ENCODE results near the gene PRKCE.

PRKCE gene

DNA sequence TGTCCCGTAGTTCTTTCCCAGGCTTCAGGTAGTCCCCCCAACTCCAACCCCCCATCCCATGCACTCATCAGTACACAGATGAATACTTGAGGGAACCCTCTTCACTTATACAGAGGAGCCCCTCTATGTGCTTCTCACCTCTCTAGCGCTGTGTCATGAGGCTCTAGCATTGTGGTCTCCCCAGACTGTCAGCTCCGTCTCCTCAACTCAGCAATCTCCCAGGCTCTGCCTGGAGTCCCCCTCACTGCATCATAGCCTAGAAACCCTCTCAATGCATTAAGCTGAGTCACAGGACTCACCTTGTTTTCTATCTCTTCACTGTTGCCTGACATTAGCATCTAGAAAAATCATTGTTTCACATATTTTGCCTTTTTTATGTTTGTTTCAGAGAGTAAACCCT lies 20.2 kb upstream of the PRKCE start:
- DNase-seq: no peak

- DNase-seq: no peak
Measured at GRCh38 chr2:45631955-45632354, 19.5 kb upstream of the PRKCE start.

DNA sequence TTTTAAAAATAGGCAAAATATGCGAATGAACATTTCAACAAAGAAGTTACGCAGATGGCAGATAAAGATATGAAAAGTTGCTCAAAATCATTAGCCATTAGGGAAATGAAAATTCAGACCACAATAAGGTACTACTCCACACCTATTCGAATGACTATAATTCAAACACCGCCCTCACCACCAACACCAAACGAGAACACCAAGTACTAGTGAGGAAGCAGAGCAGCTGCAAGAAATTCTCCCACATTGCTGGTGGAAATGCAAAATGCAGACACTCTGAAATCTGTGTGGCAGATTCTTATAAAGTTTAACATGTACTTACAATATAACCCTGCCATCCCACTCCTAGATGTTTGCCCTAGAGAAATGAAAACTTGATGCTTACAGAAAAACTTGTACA lies 17.3 kb upstream of the PRKCE start:
- DNase-seq: no peak

DNA sequence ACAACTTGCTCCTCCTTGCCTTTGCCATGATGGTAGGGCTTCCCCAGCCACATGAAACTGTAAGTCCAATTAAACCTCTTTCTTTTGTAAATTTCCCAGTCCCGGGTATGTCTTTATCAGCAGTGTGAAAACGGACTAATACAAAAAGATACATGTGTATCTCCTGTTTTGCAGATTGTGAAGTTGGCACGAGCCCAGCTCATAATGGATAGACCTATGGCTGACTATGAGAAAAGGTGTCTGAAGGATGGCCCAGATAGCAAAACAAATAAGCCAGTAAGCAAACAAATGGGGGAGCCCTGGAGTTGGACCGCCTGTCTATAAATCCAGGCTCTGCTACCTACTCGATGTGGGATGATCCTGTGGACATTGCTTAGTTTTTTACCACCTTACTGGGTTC lies 15.5 kb upstream of the PRKCE start:
- DNase-seq: no peak

DNA sequence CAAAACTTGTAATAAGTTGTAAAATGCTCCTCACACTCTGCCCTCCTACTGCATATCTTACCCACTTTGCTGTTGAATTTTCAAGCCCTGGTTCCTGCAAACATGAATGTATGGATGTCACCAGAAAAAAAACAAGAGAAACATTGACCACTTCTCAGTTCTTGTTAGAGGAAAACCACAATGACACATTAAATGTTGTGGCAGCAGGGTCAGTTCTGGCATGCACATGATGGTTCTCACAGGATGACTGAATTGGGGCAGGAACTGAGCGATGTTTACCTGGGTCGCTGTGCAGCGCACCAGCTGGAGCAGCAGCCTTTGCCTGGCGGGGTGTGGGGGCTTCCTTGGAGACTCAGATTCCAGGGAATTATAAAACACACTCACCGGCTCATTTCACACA lies 14.0 kb upstream of the PRKCE start:
- DNase-seq: no peak

GRCh38 chr2:45640576-45640975 lies 10.9 kb upstream of the PRKCE start:
- no peak for DNase-seq

- DNase-seq: no peak
Measured at GRCh38 chr2:45643095-45643494, 8.4 kb upstream of the PRKCE start.

DNA sequence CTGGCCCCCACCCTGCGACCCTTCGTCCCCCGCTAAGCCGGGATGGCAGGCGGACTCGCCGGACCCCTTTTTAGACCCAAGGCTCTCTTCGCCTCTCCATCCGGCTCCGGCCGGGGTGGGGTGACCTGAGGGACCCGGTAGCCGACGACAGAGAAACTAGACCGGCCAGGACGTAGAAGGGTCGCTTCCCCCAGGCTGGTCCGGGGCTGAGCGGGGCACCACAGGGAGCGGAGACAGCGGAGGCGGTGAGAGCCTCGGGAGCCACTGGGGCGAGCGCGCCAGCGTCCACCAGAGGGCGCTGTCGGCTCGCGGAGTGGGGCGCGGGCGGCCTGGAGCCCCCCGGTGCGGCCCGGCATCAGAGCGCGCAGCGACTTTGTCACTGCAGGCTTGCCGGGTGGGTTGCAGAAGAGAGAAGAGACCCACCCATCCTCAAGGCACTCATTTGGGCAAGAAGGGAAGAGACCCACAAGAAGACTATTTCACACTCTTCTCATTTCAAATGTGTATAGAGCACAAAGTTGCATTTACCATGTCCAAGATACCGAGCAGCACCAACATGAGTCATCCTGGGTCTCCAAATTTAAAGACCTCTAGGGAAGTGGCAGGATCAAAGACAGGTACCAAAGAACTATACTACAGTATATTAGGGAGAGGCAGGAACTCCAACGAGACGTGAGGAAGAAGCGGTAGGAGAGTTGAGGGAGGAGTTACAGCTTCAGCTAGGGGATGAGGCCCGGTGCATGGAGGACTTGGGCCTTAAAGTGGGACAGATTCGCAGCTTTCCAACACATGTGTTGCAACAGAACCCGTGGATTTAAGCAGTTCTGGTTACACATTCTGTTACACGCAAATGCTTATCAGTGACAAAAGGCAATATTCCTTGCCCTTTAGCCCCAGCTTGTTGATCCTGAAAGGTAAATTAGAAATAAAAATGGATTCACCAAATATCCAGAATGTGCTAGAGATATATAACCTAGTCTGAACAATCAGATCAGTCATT lies 7.6 kb upstream of the PRKCE start:
- peak in 50 of 58 donors; percentile 9 to 61 (median 35) for DNase-seq

- no peak for DNase-seq
Measured at GRCh38 chr2:45646289-45646688, 5.2 kb upstream of the PRKCE start.

DNA sequence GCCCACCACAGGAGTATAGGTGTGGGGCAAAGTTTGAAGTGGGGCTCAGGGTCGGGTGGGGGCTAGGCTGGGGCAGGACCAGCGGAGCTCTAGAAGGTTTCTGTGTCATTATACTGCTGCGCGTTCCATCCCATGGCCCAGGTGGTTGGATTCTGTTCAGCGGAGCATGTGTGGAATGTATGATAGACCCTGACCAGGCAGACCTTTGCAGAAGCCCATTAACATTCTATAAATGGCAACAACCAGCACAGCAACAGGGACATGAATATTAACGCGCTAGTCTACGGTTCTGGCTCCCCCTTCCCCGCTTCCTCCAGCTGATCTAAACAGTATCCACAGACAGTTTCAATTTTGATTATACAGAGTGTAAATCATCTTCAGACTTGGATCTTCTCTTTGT lies 4.1 kb upstream of the PRKCE start:
- DNase-seq: no peak

GRCh38 chr2:45647986-45648520 lies 3.4 kb upstream of the PRKCE start:
- no peak for DNase-seq

DNA sequence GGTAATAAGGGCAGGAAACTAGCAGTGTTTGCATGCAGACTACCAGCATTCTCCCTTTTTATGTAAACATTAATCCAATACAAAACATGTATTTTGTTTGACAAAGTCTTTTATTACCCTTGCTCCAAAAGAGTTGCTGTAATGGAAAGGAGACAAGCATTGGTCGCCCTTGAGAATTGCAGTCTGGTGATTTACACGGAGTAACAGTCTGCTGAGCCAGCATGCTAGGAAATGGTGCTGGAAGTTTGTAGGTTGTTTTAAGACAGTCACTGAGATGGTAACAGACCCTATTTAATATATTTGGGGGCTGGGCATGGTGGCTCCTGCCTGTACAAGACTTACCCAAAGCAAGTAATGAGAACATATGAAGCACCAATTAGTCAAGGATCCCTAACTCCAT lies 2.8 kb upstream of the PRKCE start:
- DNase-seq: no peak

GRCh38 chr2:45649462-45649857 lies 2.0 kb upstream of the PRKCE start:
- peak in 2 of 58 donors; percentile 18 to 22 for DNase-seq

DNA sequence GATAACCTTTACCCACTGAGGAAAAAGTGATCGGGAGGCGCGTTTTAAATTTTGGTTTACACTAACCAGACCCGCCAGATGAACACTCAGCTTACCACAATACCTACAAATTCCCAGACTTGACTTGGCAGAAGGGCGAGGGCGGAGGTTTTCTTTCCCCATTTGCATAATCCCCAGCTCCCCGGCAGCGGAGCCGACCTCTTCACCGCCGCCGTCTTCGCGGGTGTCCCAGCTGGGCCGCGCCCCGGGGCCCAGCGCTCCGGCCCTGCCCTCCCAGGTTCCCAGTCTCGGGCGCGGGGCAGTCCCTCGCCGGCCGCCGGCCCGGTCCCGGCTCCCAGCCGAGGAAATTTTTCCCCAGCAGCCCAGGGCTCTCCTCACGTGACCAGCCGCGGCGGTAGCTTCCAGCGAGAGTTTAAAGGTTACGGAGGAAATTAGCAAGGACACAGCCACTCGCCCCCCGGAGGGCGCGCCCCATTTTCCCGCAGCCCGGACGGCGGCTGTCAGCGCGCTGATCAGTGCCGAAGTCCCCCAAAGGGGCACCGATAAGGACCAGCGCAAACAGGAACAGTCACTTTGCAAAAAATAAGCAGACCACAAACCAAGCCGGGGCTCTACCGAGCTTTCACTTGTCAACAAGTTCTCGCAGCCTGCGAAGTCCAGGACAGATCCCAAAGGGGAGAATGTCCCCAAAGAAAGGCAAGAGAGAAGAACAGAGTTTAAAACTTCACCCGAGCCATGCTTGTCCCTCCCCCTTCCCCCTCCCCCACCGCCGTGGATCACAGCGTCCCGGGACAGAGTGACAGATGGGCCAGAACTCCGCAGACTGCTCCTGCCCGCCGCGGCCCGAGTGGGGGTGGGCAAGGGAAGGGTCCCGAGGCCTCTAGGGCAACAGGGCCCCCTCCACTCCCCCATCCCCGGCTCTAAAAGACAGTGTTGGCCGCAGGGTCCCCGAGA lies 1.3 kb upstream of the PRKCE start:
- DNase-seq: peak in 50 of 58 donors; percentile 14 to 76 (median 56)

- peak; percentile 54 to 95 (median 89) for DNase-seq
Measured at GRCh38 chr2:45650851-45651414, 542 bp upstream of the PRKCE start.

DNA sequence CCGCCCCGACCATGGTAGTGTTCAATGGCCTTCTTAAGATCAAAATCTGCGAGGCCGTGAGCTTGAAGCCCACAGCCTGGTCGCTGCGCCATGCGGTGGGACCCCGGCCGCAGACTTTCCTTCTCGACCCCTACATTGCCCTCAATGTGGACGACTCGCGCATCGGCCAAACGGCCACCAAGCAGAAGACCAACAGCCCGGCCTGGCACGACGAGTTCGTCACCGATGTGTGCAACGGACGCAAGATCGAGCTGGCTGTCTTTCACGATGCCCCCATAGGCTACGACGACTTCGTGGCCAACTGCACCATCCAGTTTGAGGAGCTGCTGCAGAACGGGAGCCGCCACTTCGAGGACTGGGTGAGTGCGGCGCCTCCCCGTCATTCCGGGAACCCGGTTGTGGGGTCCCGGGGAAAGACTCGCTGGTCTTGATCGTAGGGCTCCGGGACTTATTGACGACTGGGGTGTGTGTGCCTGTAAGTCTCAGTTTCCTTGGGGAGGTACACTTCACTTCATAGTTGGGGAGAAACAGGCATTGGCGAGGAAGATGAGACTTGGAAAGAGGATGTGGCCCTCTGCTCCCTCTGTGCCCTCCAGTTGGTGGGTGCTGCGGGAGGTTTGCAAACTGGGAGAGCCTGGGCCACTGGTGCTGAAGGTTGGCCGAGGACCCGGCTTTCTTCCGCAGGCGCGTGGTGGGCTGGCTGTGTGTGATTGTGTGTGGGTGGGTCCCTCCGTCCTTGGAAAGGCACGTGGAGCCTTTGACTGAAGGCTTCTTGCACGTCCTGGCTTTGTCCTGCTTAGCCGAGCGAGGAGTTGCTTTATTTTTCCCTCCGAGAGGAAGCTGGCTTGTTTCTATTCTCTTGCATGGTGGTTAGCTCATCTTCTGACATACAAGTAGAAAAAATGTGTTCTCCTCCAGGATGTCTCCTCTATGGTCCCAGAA lies 886 bp downstream of the PRKCE start:
- peak in 35 of 58 donors; percentile 3 to 66 (median 25) for DNase-seq

DNA sequence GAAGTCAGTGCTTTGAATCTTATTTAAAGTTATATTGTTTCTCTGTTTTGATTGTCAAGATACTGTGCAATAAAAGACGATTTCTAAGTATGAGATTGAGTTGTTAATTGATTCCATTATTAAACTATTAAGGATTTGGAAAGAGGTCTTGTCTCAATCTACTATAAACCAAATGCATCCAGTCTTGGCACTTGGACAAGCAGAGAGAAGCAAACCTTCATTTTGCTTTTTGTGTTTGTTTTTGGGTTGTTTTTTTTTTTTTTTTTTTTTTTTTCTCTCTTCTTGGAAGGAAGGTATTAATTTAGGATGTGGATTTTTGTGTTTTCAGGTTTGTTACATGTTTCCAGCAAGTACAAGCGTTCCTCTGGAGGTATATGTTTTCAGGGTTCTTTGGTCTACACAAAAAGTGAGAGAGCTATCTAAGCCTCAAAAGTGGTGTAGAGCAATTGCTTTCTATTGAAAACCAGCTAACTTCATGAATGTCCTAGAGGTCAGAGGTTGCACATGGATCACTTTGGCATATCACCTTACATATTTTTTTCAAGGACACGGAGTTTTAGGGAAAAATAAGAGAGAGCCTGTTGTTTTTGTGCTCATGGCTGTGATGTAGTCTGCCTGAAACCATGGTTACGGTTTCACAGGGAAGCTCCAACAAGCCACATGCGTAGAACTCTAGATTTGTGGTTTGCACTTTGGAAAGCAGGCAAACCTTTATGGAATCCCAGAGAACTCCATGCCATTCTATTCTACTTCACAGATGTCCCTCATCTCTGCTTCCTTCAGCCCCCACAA lies 1.8 kb downstream of the PRKCE start:
- no peak for DNase-seq

DNA sequence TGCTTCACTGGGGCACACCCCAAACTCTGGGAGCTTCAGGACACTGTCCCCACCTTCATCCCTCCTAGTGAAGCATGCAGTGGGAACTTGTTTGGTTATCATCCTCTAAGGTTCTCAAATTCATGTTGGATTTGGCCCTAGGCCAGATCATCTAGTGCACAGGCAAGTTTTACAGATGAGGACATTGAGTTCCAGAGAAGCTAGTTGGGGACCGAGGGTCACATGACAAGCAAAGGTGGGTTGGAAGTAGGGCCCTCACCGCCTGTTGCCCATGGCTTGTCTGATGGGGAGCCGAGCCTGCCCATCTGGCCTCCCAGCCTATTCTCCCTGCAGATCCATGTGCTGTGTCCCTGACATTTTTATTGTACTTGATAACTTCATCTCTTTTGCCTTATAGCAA lies 2.8 kb downstream of the PRKCE start:
- no peak for DNase-seq

DNA sequence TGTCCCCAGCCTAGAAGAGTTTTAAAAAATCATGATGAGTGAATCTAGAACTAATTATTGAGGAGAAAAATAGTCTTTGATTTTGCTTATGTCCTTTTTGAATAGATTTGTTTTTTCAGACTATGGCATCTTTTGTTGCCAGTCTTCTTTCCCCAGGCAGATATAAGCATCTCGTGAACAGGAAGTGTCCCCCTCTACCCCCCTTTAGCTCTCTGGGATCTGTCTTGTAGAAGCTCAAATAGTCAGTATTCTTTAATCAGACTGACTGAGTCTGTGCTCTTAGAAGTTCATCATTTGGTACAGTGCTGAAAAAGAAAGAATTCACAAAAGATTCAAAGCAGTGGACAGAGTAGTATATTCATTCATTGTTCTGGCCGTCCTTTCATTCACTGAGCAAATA lies 10.4 kb downstream of the PRKCE start:
- DNase-seq: no peak

Measured in anterior cingulate cortex (tissue), 58 donors.